Measurements from ENCODE around the gene RECQL.
"Not testable (repeated sequence)": the region's sequence is repeated elsewhere in the genome, so short reads cannot be mapped to it uniquely, and the experiment has no call there.

The RECQL gene

GRCh38 chr12:21419009-21419699 lies 82.3 kb downstream of the RECQL start:
- DNase-seq (ENCODE audit: low spot score), result not testable (repeated sequence)

All from SW480 (cell line).